GM19023 (cell line): ENCODE measurements around the gene TMEM150C.

Source experiments
- ATAC-seq: cut with Tn5 transposase; IDR thresholded peaks from one replicate; pipeline ENCODE4 v1.9.1; 2021; ENCODE audit warnings: mild to moderate bottlenecking, moderate library complexity; ENCODE audit not compliant: unreplicated experiment

Gene TMEM150C

DNA sequence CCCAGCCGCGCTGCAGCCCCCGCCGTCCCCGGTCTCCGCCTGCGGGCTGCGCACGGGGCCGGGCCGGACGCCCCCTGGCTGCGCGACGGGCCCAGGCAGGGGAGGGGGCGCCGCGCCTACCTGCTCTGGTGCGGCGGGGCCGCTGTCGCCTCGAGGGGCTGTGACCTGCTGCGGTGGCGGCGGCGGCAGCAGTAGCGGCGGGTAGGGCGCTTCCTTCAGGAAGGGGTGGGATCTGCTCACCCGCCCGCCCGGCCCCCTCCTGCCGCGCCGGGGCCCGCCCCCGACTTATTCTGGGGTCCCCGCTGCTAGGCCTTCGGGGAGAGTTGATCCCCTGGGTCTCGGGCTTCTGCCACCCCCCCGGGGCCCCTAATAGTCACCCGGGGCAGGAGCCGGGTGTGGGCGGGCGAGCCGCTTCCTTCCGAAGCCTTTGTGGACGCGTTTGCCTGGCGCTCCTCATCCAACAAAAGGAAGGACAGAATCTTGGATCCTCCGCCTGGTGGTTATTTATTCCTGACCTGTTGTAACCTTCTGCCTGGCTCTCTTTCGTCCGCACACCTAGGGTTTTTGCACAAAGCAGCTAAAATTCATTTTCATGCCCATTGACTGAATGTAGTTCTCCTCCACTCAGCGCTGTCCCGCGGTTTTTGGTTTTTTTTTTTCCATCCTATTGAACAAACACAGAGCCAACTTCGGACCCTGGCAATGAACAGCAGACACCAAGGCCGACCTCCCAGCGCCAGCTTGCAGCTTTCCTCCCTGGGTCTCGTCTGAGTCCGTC lies at the start of gene TMEM150C:
Gene TMEM150C (minus strand): TSS at position 203 of the 778 bp plus-strand sequence. CDS start 57,331 bp downstream, outside the sequence.
- ATAC-seq: no peak

- no peak for ATAC-seq
Measured at GRCh38 chr4:82611527-82611926, 49.7 kb upstream of the TMEM150C start.

DNA sequence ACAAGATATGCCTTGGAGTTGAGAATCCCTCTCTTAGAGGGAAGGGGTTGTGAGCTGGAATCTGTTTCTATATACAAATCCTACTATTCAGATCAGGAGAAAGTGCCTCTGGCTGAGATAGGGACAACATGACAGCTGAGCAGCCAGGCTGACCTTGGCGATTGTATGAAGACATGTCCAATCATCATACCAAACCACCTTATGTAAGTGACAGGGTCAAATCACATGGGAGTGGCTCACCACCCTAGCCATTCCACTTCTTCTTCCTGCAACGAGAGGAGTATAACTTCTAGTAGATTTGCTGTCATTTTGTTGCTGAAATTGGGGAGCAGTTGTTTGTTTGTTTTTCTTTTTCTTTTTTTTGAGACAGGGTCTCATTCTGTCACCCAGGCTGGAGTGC lies 48.3 kb upstream of the TMEM150C start:
- no peak for ATAC-seq

DNA sequence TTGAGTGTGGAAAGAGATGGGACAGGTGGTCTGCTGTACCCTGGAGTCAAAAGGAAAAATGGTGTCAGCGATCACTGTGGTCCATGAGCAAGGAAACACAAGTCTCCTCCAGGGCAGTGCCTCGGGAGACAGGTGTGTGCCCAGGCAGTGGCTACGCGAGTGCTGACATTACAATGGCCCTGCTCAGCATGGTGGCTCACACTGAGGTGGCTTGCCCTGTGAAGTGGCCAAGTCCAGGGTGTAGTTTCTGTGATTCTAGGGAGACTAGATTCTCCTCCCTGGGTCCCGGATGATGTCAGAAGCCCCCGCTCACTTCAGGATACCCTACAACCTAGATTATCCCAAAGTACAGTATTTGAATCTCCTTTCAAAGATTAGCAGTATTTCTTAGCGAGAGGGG lies 44.8 kb upstream of the TMEM150C start:
- no peak for ATAC-seq

- ATAC-seq: no peak
Measured at GRCh38 chr4:82604522-82604921, 42.7 kb upstream of the TMEM150C start.

- ATAC-seq: no peak
Measured at GRCh38 chr4:82601242-82602015, 39.6 kb upstream of the TMEM150C start.

DNA sequence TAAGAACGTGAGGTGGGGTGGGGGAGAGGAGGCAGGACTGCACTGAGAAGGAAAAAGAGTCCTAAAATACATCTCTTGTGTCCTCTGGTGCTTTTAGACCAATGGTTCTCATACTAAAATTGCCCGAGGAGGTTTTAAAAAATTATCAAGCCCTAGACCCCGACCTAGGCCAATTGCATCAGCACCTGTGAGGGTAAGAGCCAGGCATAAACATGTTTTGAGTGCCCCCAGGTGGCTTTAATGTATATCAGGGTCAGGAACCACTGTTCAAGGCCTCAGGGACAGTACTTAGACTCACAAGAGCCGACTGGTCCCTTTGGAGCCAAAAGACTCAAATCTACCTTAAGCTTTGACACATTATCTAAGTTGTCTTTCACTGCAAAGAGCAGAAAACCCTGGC lies 37.5 kb upstream of the TMEM150C start:
- no peak for ATAC-seq

DNA sequence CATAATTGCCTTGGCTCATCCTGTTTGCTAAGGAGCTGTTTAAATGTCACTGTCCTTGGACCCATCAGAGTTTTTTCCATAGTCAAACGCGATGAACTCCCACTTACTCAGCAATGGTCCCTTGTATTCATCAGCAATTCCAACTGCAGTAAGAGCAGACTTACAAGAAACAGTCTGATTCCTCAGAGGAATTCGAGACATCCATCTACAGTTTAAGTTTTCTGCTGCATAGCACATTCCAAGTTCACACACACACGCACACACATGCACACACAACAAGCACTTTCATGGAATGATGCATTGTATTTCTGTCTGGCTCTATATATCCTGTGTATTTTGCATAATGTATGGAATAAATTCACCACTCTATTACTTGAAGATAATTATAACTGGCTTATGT lies 32.7 kb upstream of the TMEM150C start:
- ATAC-seq: no peak

DNA sequence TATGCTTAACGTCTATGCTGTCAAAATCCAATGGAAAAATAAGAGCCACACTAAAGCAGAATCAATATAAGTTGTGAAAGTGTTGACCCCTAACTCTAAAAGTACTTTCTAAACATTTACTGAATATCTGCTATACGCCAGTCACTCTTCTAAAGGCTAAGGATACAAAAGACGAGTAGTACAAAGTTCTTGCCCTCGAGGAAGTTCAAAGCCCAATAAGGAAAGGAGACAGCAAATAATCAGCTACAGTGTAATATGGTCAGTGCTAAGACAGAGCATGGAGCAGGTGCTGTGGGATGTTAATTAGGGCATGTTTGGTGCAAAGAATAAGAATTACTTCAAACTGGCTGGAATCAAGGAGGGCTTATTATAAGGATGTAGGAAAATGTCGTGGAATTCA lies 31.6 kb upstream of the TMEM150C start:
- no peak for ATAC-seq

GRCh38 chr4:82592639-82593038 lies 30.9 kb upstream of the TMEM150C start:
- ATAC-seq: no peak

- no peak for ATAC-seq
Measured at GRCh38 chr4:82591592-82591991, 29.8 kb upstream of the TMEM150C start.

- ATAC-seq: no peak
Measured at GRCh38 chr4:82589756-82590155, 28.0 kb upstream of the TMEM150C start.

- ATAC-seq: no peak
Measured at GRCh38 chr4:82588771-82589270, 27.0 kb upstream of the TMEM150C start.

DNA sequence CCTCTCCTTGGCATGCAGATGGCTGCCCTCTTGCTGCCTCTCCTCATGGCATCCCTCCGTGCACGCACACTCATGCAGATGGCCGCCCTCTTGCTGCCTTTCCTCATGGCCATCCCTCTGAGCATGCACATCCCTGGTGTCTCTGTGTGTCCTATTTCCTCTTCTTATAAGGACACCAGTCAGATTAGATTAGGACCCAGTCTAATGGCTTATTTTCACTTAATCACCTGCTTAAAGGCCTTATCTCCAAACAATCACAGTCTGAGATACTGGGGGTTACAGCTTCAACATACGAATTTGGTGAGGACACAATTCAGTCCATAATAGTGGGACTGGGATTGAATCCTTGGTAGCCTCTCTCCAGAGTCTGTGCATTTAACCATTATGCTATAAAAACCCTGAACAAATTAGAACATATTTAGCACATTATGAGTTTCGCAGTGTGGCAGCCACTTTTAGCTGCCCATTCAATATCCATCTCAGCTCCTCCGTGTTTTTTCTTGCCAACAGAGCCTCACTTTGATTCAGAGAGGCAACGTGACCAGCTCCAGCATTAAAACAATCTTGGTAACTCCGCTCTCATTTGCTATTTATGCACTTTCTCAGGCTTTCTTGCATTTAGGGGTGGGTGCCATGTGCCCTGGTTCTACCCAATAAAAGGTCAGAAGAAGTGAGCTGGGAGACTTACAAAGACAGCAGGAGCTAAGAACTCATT lies 26.2 kb upstream of the TMEM150C start:
- no peak for ATAC-seq

DNA sequence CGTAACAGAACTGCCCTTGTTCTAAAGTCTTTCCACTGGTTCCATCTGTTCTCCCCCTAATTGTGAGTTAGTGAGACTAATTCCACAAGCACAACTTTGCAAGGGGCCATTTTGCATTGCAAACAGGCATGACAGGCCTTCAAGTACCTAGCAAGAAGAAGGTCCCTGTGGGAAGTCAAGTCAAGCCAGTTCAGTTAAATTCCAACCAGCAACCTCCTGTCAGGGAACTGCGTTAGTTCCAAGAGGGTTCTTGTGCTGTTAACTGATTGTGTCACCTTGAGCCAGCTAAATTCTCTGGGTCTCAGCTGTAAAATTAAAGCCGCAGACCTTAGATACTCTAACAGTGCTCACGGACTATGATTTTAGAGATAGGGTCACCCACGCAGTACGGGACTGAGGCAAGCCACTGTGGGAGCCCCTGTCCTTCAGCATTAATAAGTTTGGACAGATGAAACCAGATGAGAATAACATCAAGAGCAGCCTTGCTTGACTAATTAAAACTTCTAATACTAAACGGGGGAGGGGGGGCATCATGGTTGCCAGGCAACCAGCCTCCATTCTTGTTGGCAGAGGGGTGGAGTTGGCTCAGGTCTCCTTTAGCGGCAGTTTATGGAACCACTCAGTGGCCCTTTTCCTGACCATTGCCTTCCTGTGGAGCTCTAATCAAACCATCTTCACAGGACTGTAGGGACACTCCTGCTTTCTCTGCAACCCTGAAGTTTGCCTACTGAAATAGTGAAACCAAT lies 24.1 kb upstream of the TMEM150C start:
- no peak for ATAC-seq

- ATAC-seq: no peak
Measured at GRCh38 chr4:82584931-82585330, 23.1 kb upstream of the TMEM150C start.

GRCh38 chr4:82583897-82584587 lies 22.3 kb upstream of the TMEM150C start:
- ATAC-seq: no peak

DNA sequence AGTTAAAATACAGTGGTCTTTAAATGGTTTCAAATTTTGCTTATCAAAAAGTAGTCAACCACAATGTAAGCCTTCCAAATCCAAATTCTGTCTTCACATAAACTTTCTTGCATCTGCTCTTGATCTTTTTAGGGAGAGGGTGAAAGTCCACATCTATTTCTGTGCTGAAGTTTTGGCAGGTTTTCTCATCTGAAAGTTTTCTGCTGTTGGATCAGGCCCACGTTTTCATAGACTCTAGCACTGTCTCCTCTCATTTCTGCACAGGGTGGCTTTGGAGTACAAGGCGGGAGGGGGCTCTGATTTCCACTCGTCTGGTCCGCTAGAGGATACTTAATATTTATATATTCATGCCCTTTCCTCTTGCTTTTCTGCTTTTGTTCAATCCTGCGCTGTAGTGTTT lies 18.1 kb upstream of the TMEM150C start:
- ATAC-seq: no peak

DNA sequence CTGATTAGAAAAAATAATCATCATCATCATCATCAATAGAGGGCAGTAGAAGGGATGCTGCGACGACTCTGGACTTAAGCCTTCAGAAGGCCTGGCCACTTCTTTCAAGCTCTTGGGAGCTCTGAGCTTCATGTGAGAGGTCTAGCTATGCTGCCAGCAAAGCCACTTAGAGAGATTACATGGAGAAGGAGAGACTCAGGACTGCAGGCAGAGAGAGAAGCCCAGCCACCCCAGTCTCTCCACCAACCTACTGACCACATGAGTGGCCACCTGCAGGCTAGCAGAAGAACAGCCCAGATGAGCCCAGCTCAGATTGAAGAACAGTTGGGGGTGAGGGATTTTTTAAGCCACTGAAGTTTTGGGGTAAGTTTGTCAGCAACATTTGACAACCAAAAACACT lies 17.1 kb upstream of the TMEM150C start:
- no peak for ATAC-seq

GRCh38 chr4:82577451-82577850 lies 15.7 kb upstream of the TMEM150C start:
- ATAC-seq: no peak
